Thoracic aorta (tissue), 2 donors: ENCODE results near the gene MYO5A. TPM values are rescaled to one million over a fixed set of nuclear protein-coding genes. Genes with fewer than 3 reads are reported as not detected.

Experiments
- ATAC-seq: fragments of 150-250 bp; one replicate; pipeline ENCODE4 v1.8.0; 2017; ENCODE audit warnings: low read depth; ENCODE audit not compliant: insufficient number of reproducible peaks, low FRiP score
- DNase-seq: peaks from one replicate; pipeline ENCODE4 v3.0.0-alpha.2; 2020; ENCODE audit warnings: low spot score
- H3K27ac ChIP-seq, 2 donors: fragments of 200-600 bp; sonication (generic); 1 replicate in 1 of 2; 2 replicates in 1 of 2; pipeline ENCODE4 v1.5.1; 2016; ENCODE audit warnings: mild to moderate bottlenecking in 2 of 2, moderate library complexity in 2 of 2
- H3K27me3 ChIP-seq: fragments of 200-600 bp; sonication (generic); replicated peaks from 2 replicates; pipeline ENCODE4 v1.6.0; 2016; ENCODE audit warnings: mild to moderate bottlenecking; ENCODE audit not compliant: insufficient read depth
- H3K36me3 ChIP-seq: fragments of 200-600 bp; sonication (generic); one replicate; pipeline ENCODE4 v1.5.1; 2016
- H3K4me1 ChIP-seq, 2 donors: fragments of 200-600 bp; sonication (generic); 1 replicate in 1 of 2; 2 replicates in 1 of 2; pipeline versions ENCODE4 v1.5.1 to v1.6.0; 2016; ENCODE audit warnings: low read depth in 2 of 2, mild to moderate bottlenecking in 1 of 2; ENCODE audit not compliant: control insufficient read depth in 1 of 2
- H3K4me3 ChIP-seq: fragments of 200-600 bp; sonication (generic); 2 replicates; pipeline ENCODE4 v1.5.1; 2016; ENCODE audit warnings: mild to moderate bottlenecking
- H3K9me3 ChIP-seq: fragments of 200-600 bp; sonication (generic); 2 replicates; pipeline ENCODE4 v1.5.1; 2016
- total RNA-seq, 2 donors: library from RNA; depleted of rRNA; stranded (reverse); fragments of >200 nt; gene quantifications; one replicate each; pipeline versions ENCODE4 v1.1.0 to v1.2.3, GENCODE V29; 2016
- TF ChIP-seq, protein P1 (sequence below): fragments of 200-600 bp; sonication (generic); IDR thresholded peaks from one replicate; pipeline ENCODE4 v1.5.1; 2019; ENCODE audit warnings: antibody characterized with exemption

The MYO5A gene
- total RNA-seq, 2 donors from 2014 or later: 37.6 to 58.8 TPM

DNA sequence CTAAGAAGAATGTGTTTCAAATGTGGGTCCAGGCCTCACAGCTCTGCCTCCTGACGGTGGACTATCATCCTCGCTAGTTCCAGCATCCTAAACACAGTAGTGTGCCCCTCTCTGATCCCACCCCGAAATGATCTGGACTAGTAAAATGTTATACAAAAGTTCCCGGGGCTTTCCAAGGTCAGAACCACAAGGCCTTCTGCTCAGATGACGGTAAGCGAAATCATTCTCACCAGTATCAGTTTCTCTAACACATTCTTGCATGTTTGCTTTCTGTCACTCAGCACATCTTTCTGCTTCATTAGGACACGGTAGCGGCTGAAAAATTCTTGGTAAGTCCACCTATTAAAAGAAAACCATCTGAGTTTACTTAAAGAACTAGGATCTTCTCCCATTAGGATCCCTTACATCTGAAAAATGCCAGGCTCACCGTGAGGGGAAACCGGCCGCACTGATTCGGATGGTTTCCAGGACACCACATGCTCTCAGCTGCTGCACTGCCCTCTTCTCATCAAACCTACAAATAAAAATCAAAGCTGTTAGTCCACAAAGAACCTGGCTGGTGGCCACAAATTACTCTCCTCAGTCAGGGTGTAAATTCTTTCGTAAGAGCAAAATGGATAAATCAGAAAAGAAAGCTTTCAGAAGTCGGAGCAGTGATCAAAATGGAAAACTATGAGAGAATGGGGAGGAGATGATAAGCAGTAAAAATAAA is 149.1 kb downstream of the MYO5A start:
- TF ChIP-seq, protein P1, sequence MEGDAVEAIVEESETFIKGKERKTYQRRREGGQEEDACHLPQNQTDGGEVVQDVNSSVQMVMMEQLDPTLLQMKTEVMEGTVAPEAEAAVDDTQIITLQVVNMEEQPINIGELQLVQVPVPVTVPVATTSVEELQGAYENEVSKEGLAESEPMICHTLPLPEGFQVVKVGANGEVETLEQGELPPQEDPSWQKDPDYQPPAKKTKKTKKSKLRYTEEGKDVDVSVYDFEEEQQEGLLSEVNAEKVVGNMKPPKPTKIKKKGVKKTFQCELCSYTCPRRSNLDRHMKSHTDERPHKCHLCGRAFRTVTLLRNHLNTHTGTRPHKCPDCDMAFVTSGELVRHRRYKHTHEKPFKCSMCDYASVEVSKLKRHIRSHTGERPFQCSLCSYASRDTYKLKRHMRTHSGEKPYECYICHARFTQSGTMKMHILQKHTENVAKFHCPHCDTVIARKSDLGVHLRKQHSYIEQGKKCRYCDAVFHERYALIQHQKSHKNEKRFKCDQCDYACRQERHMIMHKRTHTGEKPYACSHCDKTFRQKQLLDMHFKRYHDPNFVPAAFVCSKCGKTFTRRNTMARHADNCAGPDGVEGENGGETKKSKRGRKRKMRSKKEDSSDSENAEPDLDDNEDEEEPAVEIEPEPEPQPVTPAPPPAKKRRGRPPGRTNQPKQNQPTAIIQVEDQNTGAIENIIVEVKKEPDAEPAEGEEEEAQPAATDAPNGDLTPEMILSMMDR: no peak
- no peak for DNase-seq
- Histone ChIP-seq H3K4me1 (no peaks in the 10 kb centered on the region), H3K4me3 (no peak overlapping the region), H3K27me3 (no peaks in the 10 kb centered on the region), H3K27ac (no peak overlapping the region), H3K36me3 (peaks cover 30% of the 10 kb centered on the region), H3K9me3 (no peaks in the 10 kb centered on the region)
- no peak for ATAC-seq

DNA sequence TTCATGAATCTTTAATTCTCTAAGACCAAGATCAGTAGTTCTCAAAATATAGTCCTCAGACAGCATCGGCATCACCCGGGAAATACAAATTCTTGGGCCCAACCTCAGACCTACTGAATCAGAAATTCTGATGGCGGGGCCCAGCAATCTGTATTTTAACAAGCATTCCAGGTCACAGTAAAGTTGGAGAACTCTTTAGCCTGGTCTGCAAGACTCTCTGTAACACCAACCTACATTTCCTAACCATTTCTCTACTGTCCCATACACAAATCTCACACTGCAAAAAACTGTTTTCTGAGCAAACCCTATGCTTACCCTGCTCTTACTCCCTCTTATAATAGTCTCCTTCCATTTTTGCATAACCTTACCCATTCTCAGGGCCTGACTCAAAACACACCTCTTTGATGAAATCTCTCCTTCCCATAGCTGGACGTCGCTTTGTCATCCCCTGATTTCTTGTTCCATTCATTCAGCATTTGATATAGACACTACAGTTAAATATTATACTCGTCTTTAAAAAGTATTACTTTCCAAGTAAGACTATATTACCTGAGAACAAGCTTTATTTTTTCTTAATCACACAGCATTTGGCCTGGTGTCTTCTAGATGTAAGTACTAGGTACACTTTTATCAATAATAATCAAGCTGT is 149.8 kb downstream of the MYO5A start:
- ATAC-seq (no peak), DNase-seq (no peak)
- Histone ChIP-seq H3K27ac (no peak overlapping the region), H3K4me1 (no peaks in the 10 kb centered on the region), H3K36me3 (peaks cover 34% of the 10 kb centered on the region), H3K9me3 (no peaks in the 10 kb centered on the region), H3K27me3 (no peaks in the 10 kb centered on the region), H3K4me3 (no peak overlapping the region)
- TF ChIP-seq, protein P1: no peak

DNA sequence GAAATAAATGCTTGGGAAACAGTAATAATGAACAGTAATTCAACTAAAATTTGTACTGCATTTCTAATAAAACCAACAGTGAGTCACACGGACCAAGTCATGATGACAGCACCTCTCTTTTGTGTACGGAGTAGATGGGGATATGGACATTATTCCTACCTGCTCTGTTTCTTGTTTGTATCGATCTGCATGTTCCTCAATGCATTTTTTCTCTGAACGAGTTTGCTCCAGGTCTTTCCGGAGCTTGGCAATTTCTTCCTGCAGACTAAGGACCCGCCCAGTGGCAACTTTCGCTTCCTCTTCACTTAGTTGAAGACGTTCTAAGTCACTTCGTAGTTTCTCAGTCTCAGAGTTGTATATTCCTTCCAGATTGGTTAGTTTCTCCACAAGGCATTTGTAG is 158.7 kb downstream of the MYO5A start:
- DNase-seq (no peak), ATAC-seq (no peak)
- H3K4me3 ChIP-seq: no peak overlapping the region
- peaks cover 19% of the 10 kb centered on the region for H3K36me3 ChIP-seq
- no peaks in the 10 kb centered on the region for H3K4me1 ChIP-seq
- TF ChIP-seq, protein P1: no peak
- H3K9me3 ChIP-seq: no peaks in the 10 kb centered on the region
- no peak overlapping the region for H3K27ac ChIP-seq
- H3K27me3 ChIP-seq: no peaks in the 10 kb centered on the region

- H3K9me3 ChIP-seq: no peaks in the 10 kb centered on the region
- no peak overlapping the region for H3K27ac ChIP-seq
- DNase-seq (no peak), ATAC-seq (no peak)
- TF ChIP-seq, protein P1: no peak
- H3K36me3 ChIP-seq: peaks cover 16% of the 10 kb centered on the region
- H3K27me3 ChIP-seq: no peaks in the 10 kb centered on the region
- no peaks in the 10 kb centered on the region for H3K4me1 ChIP-seq
- no peak overlapping the region for H3K4me3 ChIP-seq
Measured at GRCh38 chr15:52369455-52369854, 159.2 kb downstream of the MYO5A start.

GRCh38 chr15:52369030-52369429 is 159.7 kb downstream of the MYO5A start:
- ATAC-seq (no peak), DNase-seq (no peak)
- TF ChIP-seq, protein P1: no peak
- Histone ChIP-seq H3K27me3 (no peaks in the 10 kb centered on the region), H3K9me3 (no peaks in the 10 kb centered on the region), H3K27ac (no peak overlapping the region), H3K36me3 (peaks cover 12% of the 10 kb centered on the region), H3K4me1 (no peaks in the 10 kb centered on the region), H3K4me3 (no peak overlapping the region)
